ENCODE results near the gene HNRNPUL1. TPM values are rescaled to one million over a fixed set of nuclear protein-coding genes. Genes with fewer than 3 reads are reported as not detected.

HNRNPUL1 gene
- 189 and 244 TPM in 2 replicates for total RNA-seq (ENCODE audit: low replicate concordance)
- long read RNA-seq, partial matches to known transcripts: 0 of 3 reads
- long read RNA-seq, other reads (novel, unspliced or antisense): 3 of 3 reads

GRCh38 chr19:41263850-41264580 is at the start of gene HNRNPUL1:
HNRNPUL1 (plus strand) TSS chr19:41264372; CDS start chr19:41264504, 132 bp downstream.
- H3K36me3 Mint-ChIP-seq: peaks cover 13% of the 10 kb centered on the region
- peak within 1 kb of the TSS; percentile 92 for H3K4me3 Mint-ChIP-seq
- H3K9me3 Mint-ChIP-seq: no peaks in the 10 kb centered on the region
- DNase-seq (ENCODE audit: extremely low spot score, unreplicated experiment): peak; percentile 99
- peaks cover 3% of the 10 kb centered on the region for H3K27me3 Mint-ChIP-seq
- peak within 1 kb of the TSS; percentile 100 for H3K27ac Mint-ChIP-seq
- TF ChIP-seq, protein P1, sequence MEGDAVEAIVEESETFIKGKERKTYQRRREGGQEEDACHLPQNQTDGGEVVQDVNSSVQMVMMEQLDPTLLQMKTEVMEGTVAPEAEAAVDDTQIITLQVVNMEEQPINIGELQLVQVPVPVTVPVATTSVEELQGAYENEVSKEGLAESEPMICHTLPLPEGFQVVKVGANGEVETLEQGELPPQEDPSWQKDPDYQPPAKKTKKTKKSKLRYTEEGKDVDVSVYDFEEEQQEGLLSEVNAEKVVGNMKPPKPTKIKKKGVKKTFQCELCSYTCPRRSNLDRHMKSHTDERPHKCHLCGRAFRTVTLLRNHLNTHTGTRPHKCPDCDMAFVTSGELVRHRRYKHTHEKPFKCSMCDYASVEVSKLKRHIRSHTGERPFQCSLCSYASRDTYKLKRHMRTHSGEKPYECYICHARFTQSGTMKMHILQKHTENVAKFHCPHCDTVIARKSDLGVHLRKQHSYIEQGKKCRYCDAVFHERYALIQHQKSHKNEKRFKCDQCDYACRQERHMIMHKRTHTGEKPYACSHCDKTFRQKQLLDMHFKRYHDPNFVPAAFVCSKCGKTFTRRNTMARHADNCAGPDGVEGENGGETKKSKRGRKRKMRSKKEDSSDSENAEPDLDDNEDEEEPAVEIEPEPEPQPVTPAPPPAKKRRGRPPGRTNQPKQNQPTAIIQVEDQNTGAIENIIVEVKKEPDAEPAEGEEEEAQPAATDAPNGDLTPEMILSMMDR (conservative IDR thresholded peaks at IDR 0.05): peak; percentile 48
- peaks cover 25% of the 10 kb centered on the region for H3K4me1 Mint-ChIP-seq (ENCODE audit: unreplicated experiment)

- DNase-seq (ENCODE audit: extremely low spot score, unreplicated experiment): no peak
- TF ChIP-seq, protein P1 (conservative IDR thresholded peaks at IDR 0.05): no peak
Observed at GRCh38 chr19:41217741-41218140, 46.4 kb upstream of the HNRNPUL1 start.

DNA sequence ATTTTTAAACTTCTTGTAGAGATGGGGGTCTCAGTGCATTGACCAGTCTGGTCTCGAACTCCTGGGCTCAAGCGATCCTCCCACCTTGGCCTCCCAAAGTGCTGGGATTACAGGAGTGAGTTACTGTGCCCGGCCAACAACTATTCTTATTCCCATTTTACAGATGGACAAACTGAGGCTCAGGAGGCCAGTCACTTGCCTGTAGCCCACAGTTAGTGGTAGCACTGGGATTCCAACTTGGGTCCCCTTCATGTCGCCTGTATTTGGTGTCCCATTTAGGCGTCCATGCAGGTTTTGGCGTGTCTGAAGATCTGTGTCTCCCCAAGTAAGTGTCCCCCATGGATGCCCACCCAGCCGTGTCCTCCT is 45.9 kb upstream of the HNRNPUL1 start:
- Mint-ChIP-seq H3K4me3 (peak overlapping the region; percentile 86), H3K9me3 (no peaks in the 10 kb centered on the region), H3K36me3 (peaks cover 9% of the 10 kb centered on the region), H3K27ac (peak overlapping the region; percentile 87), H3K4me1 (ENCODE audit: unreplicated experiment) (peaks cover 14% of the 10 kb centered on the region), H3K27me3 (peaks cover 7% of the 10 kb centered on the region)
- no peak for DNase-seq (ENCODE audit: extremely low spot score, unreplicated experiment)
- TF ChIP-seq, protein P1 (conservative IDR thresholded peaks at IDR 0.05): no peak

More at GRCh38 chr19:41217741-41218140, 46.4 kb upstream of the HNRNPUL1 start:
- Mint-ChIP-seq H3K27me3 (peaks cover 7% of the 10 kb centered on the region), H3K27ac (peak overlapping the region; percentile 52), H3K4me1 (ENCODE audit: unreplicated experiment) (peaks cover 14% of the 10 kb centered on the region), H3K9me3 (no peaks in the 10 kb centered on the region), H3K36me3 (peaks cover 9% of the 10 kb centered on the region), H3K4me3 (peak overlapping the region; percentile 31)

GRCh38 chr19:41218615-41219507 is 45.3 kb upstream of the HNRNPUL1 start, which contains the start of gene AXL:
AXL (plus strand) TSS chr19:41219223; CDS start chr19:41219393, 170 bp downstream.
- Mint-ChIP-seq H3K4me3 (peak within 1 kb of the TSS; percentile 86), H3K27me3 (peaks cover 7% of the 10 kb centered on the region), H3K36me3 (peaks cover 9% of the 10 kb centered on the region), H3K4me1 (ENCODE audit: unreplicated experiment) (peaks cover 18% of the 10 kb centered on the region), H3K27ac (peak within 1 kb of the TSS; percentile 87), H3K9me3 (no peaks in the 10 kb centered on the region)
- TF ChIP-seq, protein P1 (conservative IDR thresholded peaks at IDR 0.05): no peak
- peak; percentile 80 for DNase-seq (ENCODE audit: extremely low spot score, unreplicated experiment)

DNA sequence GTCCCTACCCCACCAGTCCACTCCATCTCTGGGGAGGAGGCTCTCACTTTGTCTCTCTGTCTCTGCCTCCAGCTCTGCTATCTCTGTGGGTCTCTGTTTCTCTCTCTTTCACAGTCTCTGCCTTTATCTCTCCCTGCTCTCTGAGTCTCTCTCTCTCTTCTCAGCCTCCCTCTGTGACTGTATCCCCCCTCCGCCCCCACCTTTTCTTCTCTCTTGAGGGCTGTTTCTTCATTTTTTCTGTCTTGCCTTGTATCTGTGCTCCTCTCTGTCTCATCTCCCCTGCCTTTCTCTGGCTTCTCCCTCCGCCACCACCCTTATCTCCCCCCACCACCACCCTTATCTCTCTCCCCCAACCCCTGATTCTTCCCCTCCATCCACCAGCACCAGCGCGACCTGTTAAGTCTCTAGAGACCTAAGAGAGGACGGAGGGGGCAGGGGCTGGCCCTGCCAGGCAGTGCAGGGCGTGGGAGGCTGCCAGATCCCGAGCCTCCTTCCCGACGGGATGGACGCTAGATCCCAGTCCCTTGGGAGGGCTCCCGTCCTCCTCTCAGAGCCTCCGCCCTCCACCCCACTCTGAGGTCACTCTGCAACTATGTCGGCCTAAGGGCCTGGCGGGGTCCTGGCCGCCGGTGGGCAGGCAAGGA is 44.1 kb upstream of the HNRNPUL1 start:
- DNase-seq (ENCODE audit: extremely low spot score, unreplicated experiment): no peak
- TF ChIP-seq, protein P1 (conservative IDR thresholded peaks at IDR 0.05): no peak
- peaks cover 9% of the 10 kb centered on the region for H3K36me3 Mint-ChIP-seq
- peak overlapping the region; percentile 86 for H3K4me3 Mint-ChIP-seq
- peaks cover 7% of the 10 kb centered on the region for H3K27me3 Mint-ChIP-seq
- H3K9me3 Mint-ChIP-seq: no peaks in the 10 kb centered on the region
- peak overlapping the region; percentile 67 for H3K27ac Mint-ChIP-seq
- H3K4me1 Mint-ChIP-seq (ENCODE audit: unreplicated experiment): peaks cover 21% of the 10 kb centered on the region

Measured in type B pancreatic cell (in vitro differentiated cells).